Measurements from ENCODE around the gene IMP4. TPM values are rescaled to one million over a fixed set of nuclear protein-coding genes. Genes with fewer than 3 reads are reported as not detected.

The IMP4 gene
- total and polyA plus RNA-seq, 2 experiments from 2014 or later: 87.8 to 147 TPM

GRCh38 chr2:130381145-130381544 is 38.4 kb downstream of the IMP4 start:
- no peaks in the 10 kb centered on the region for H3K79me2 ChIP-seq (replicated peaks; ENCODE audit: insufficient read depth)
- no peak overlapping the region for H3K27ac Mint-ChIP-seq
- TF ChIP-seq POLR2AphosphoS5 (IDR thresholded peaks at IDR 0.05; ENCODE audit: low read depth) (no peak), CREB1 (CRISPR knock-in tag; IDR thresholded peaks at IDR 0.05; ENCODE audit: low read depth) (no peak), ZNF462 (CRISPR knock-in tag; IDR thresholded peaks at IDR 0.05) (no peak), REST (IDR thresholded peaks at IDR 0.05; ENCODE audit: unreplicated experiment) (no peak), ZNF114 (CRISPR knock-in tag; IDR thresholded peaks at IDR 0.05) (no peak), CTCF (conservative IDR thresholded peaks at IDR 0.05; ENCODE audit: low read depth in 2 of 2) (no peak), NANOG (IDR thresholded peaks at IDR 0.05; ENCODE audit: borderline replicate concordance) (no peak), JUNB (IDR thresholded peaks at IDR 0.05; ENCODE audit: unreplicated experiment) (no peak), EZH2 (IDR thresholded peaks at IDR 0.05; ENCODE audit: low read depth, unreplicated experiment) (no peak), ETS1 (IDR thresholded peaks at IDR 0.05) (no peak), EZH2phosphoT487 (IDR thresholded peaks at IDR 0.05; ENCODE audit: unreplicated experiment) (no peak), STAT1 (IDR thresholded peaks at IDR 0.05; ENCODE audit: unreplicated experiment) (no peak), ZNF331 (CRISPR knock-in tag; IDR thresholded peaks at IDR 0.05; ENCODE audit: low read depth) (no peak)
- H3K9me3 Mint-ChIP-seq: no peaks in the 10 kb centered on the region
- H3K4me1 ChIP-seq (ENCODE audit: insufficient read depth): no peaks in the 10 kb centered on the region
- peaks cover 3% of the 10 kb centered on the region for H3K27me3 Mint-ChIP-seq (ENCODE audit: insufficient read depth, low read depth, poor library complexity)
- H3K27me3 ChIP-seq (ENCODE audit: insufficient read depth): no peaks in the 10 kb centered on the region
- H3K9me2 ChIP-seq (ENCODE audit: insufficient read depth): no peaks in the 10 kb centered on the region
- no peak overlapping the region for H3K4me3 Mint-ChIP-seq
- H3K36me3 ChIP-seq (ENCODE audit: insufficient read depth): no peaks in the 10 kb centered on the region
- no peaks in the 10 kb centered on the region; the same call in 1 of the 2 replicates for H4K20me1 ChIP-seq (replicated peaks; ENCODE audit: insufficient read depth)
- no peak for ATAC-seq
- H3K27ac ChIP-seq (ENCODE audit: low read depth): no peak overlapping the region
- DNase-seq (ENCODE audit: low spot score): no peak
- no peaks in the 10 kb centered on the region for H3F3A ChIP-seq (replicated peaks; ENCODE audit: low read depth)
- peaks cover 1% of the 10 kb centered on the region; the same call in 1 of the 3 replicates for H3K36me3 Mint-ChIP-seq (ENCODE audit: low read depth)
- H3K4me3 ChIP-seq: no peak overlapping the region
- H3K4me2 ChIP-seq: no peak overlapping the region
- H3K4me1 Mint-ChIP-seq: peaks cover 6% of the 10 kb centered on the region; the same call in 1 of the 3 replicates
- H2AFZ ChIP-seq: no peak overlapping the region

Data from GM23338 (cell line).